ENCODE results near the gene MEF2C. TPM values are rescaled to one million over a fixed set of nuclear protein-coding genes. Genes with fewer than 3 reads are reported as not detected.

Gene MEF2C
- total RNA-seq, 2 experiments from 2014 or later, result 0.07 to 0.12 TPM

GRCh38 chr5:88825584-88826315, 57.2 kb downstream of the MEF2C start:
- DNase-seq (no peak), ATAC-seq (no peak)
- Mint-ChIP-seq H3K36me3 (ENCODE audit: low read depth) (no peaks in the 10 kb centered on the region), H3K9me3 (ENCODE audit: low read depth) (no peaks in the 10 kb centered on the region), H3K27me3 (peaks cover 20% of the 10 kb centered on the region), H3K4me1 (peaks cover 41% of the 10 kb centered on the region), H3K4me3 (no peak overlapping the region), H3K27ac (no peak overlapping the region)
- POLR2A ChIA-PET, result no interaction called here
- intact Hi-C loops (cut with DNase I, micrococcal nuclease), result loop anchor here (2.0 to 5.0 kb wide), 2 partner anchors 59 to 487 kb away; no protein-coding TSS in a partner anchor
- CTCF ChIA-PET, result interaction anchor here (0.9 to 1.7 kb wide), 2 partner anchors 15 to 96 kb away, joined by 3 to 4 read pairs; no protein-coding TSS in a partner anchor

- no peaks in the 10 kb centered on the region for H3K9me3 Mint-ChIP-seq (ENCODE audit: low read depth)
- no peak overlapping the region for H3K4me3 Mint-ChIP-seq
- peaks cover 39% of the 10 kb centered on the region for H3K4me1 Mint-ChIP-seq
- no peak overlapping the region for H3K27ac Mint-ChIP-seq
- peaks cover 20% of the 10 kb centered on the region for H3K27me3 Mint-ChIP-seq
- POLR2A ChIA-PET, result no interaction called here
- ATAC-seq (no peak), DNase-seq (no peak)
- CTCF ChIA-PET, result interaction anchor here (0.9 to 1.0 kb wide), 2 partner anchors 29 to 95 kb away, joined by 3 read pairs; no protein-coding TSS in a partner anchor
- intact Hi-C loops (cut with DNase I, micrococcal nuclease), result loop anchor here in 1 of 2 experiments (5.0 kb wide), 1 partner anchor 487 kb away; no protein-coding TSS in a partner anchor
- no peaks in the 10 kb centered on the region for H3K36me3 Mint-ChIP-seq (ENCODE audit: low read depth)
Measured at GRCh38 chr5:88824892-88825583, 57.9 kb downstream of the MEF2C start.

- CTCF ChIA-PET, result no interaction called here
Measured at GRCh38 chr5:88824141-88824540, 58.8 kb downstream of the MEF2C start.

GRCh38 chr5:88823201-88823600, 59.8 kb downstream of the MEF2C start:
- ATAC-seq, result no peak
- Mint-ChIP-seq H3K9me3 (ENCODE audit: low read depth) (no peaks in the 10 kb centered on the region), H3K4me1 (peaks cover 22% of the 10 kb centered on the region), H3K36me3 (ENCODE audit: low read depth) (no peaks in the 10 kb centered on the region), H3K27ac (no peak overlapping the region), H3K4me3 (no peak overlapping the region), H3K27me3 (peaks cover 22% of the 10 kb centered on the region)
- DNase-seq, result no peak
- ChIA-PET POLR2A (no interaction called here), CTCF (no interaction called here)
- intact Hi-C loops (cut with DNase I, micrococcal nuclease), result no loop called here

More at GRCh38 chr5:88824141-88824540, 58.8 kb downstream of the MEF2C start:
- intact Hi-C loops (cut with DNase I, micrococcal nuclease), result no loop called here
- POLR2A ChIA-PET, result no interaction called here
- Mint-ChIP-seq H3K27ac (no peak overlapping the region), H3K36me3 (ENCODE audit: low read depth) (no peaks in the 10 kb centered on the region), H3K4me1 (peaks cover 31% of the 10 kb centered on the region), H3K4me3 (no peak overlapping the region), H3K9me3 (ENCODE audit: low read depth) (no peaks in the 10 kb centered on the region), H3K27me3 (peaks cover 19% of the 10 kb centered on the region)
- no peak for ATAC-seq
- no peak for DNase-seq

GRCh38 chr5:88821161-88821560, 61.8 kb downstream of the MEF2C start:
- H3K27me3 Mint-ChIP-seq, result peaks cover 23% of the 10 kb centered on the region
- ChIA-PET POLR2A (no interaction called here), CTCF (no interaction called here)
- no peak overlapping the region for H3K27ac Mint-ChIP-seq
- intact Hi-C loops (cut with DNase I, micrococcal nuclease), result no loop called here
- peaks cover 3% of the 10 kb centered on the region for H3K4me1 Mint-ChIP-seq
- no peak for DNase-seq
- H3K4me3 Mint-ChIP-seq, result no peak overlapping the region
- H3K9me3 Mint-ChIP-seq (ENCODE audit: low read depth), result no peaks in the 10 kb centered on the region
- ATAC-seq, result no peak
- no peaks in the 10 kb centered on the region for H3K36me3 Mint-ChIP-seq (ENCODE audit: low read depth)

- Mint-ChIP-seq H3K4me1 (no peaks in the 10 kb centered on the region), H3K9me3 (ENCODE audit: low read depth) (no peaks in the 10 kb centered on the region), H3K4me3 (no peak overlapping the region), H3K36me3 (ENCODE audit: low read depth) (no peaks in the 10 kb centered on the region), H3K27me3 (peaks cover 21% of the 10 kb centered on the region), H3K27ac (no peak overlapping the region)
- DNase-seq (no peak), ATAC-seq (no peak)
- intact Hi-C loops (cut with DNase I, micrococcal nuclease), result no loop called here
- POLR2A ChIA-PET, result no interaction called here
- CTCF ChIA-PET, result interaction anchor here (0.8 kb wide), 1 partner anchor 93 kb away, joined by 3 read pairs; no protein-coding TSS in a partner anchor
Measured at GRCh38 chr5:88820581-88820980, 62.4 kb downstream of the MEF2C start.

GRCh38 chr5:88819301-88819999, 63.5 kb downstream of the MEF2C start:
- Mint-ChIP-seq H3K9me3 (ENCODE audit: low read depth) (no peaks in the 10 kb centered on the region), H3K4me1 (no peaks in the 10 kb centered on the region), H3K36me3 (ENCODE audit: low read depth) (no peaks in the 10 kb centered on the region), H3K4me3 (no peak overlapping the region), H3K27me3 (peaks cover 16% of the 10 kb centered on the region), H3K27ac (no peak overlapping the region)
- ChIA-PET CTCF (interaction anchor here (0.8 to 2.7 kb wide), 4 partner anchors 11 to 92 kb away, joined by 3 to 8 read pairs (median 4); no protein-coding TSS in a partner anchor), POLR2A (no interaction called here)
- ATAC-seq (no peak), DNase-seq (no peak)
- intact Hi-C loops (cut with DNase I, micrococcal nuclease), result no loop called here

- H3K4me1 Mint-ChIP-seq, result no peaks in the 10 kb centered on the region
- no peak for DNase-seq
- intact Hi-C loops (cut with DNase I, micrococcal nuclease), result no loop called here
- no peaks in the 10 kb centered on the region for H3K9me3 Mint-ChIP-seq (ENCODE audit: low read depth)
- ChIA-PET POLR2A (no interaction called here), CTCF (interaction anchor here (0.6 to 2.7 kb wide), 4 partner anchors 11 to 1050 kb away, joined by 3 to 8 read pairs (median 4); no protein-coding TSS in a partner anchor)
- no peaks in the 10 kb centered on the region for H3K36me3 Mint-ChIP-seq (ENCODE audit: low read depth)
- peaks cover 13% of the 10 kb centered on the region for H3K27me3 Mint-ChIP-seq
- H3K27ac Mint-ChIP-seq, result no peak overlapping the region
- H3K4me3 Mint-ChIP-seq, result no peak overlapping the region
- no peak for ATAC-seq
Measured at GRCh38 chr5:88818296-88818695, 64.7 kb downstream of the MEF2C start.

GRCh38 chr5:88816195-88816594, 66.8 kb downstream of the MEF2C start:
- ATAC-seq, result no peak
- Mint-ChIP-seq H3K4me1 (no peaks in the 10 kb centered on the region), H3K4me3 (no peak overlapping the region), H3K27ac (no peak overlapping the region), H3K27me3 (peaks cover 8% of the 10 kb centered on the region), H3K9me3 (ENCODE audit: low read depth) (no peaks in the 10 kb centered on the region), H3K36me3 (ENCODE audit: low read depth) (no peaks in the 10 kb centered on the region)
- no peak for DNase-seq
- CTCF ChIA-PET, result no interaction called here
- POLR2A ChIA-PET, result no interaction called here
- intact Hi-C loops (cut with DNase I, micrococcal nuclease), result no loop called here

GRCh38 chr5:88815050-88815789, 67.8 kb downstream of the MEF2C start:
- intact Hi-C loops (cut with DNase I, micrococcal nuclease), result no loop called here
- DNase-seq, result no peak
- Mint-ChIP-seq H3K9me3 (ENCODE audit: low read depth) (no peaks in the 10 kb centered on the region), H3K4me1 (no peaks in the 10 kb centered on the region), H3K4me3 (no peak overlapping the region), H3K36me3 (ENCODE audit: low read depth) (no peaks in the 10 kb centered on the region), H3K27me3 (peaks cover 8% of the 10 kb centered on the region), H3K27ac (no peak overlapping the region)
- POLR2A ChIA-PET, result no interaction called here
- CTCF ChIA-PET, result no interaction called here
- ATAC-seq, result no peak
